HG03558 (cell line): ENCODE measurements around the gene OR6S1.

Experiments used
- ATAC-seq: cut with Tn5 transposase; IDR thresholded peaks from one replicate; pipeline ENCODE4 v1.9.1; 2021; ENCODE audit warnings: moderate number of reproducible peaks; ENCODE audit not compliant: unreplicated experiment; ENCODE audit errors: extremely low read depth

The OR6S1 gene

GRCh38 chr14:20641591-20641990, at the start of gene OR6S1:
TSS of gene OR6S1 (minus strand) at chr14:20641691. CDS start at chr14:20641691, 0 bp downstream.
- no peak for ATAC-seq

- ATAC-seq, result no peak
Observed at GRCh38 chr14:20690848-20691640, 49.6 kb upstream of the OR6S1 start.

- no peak for ATAC-seq
Observed at GRCh38 chr14:20688167-20688839, 46.8 kb upstream of the OR6S1 start, which contains the start of gene ANG. TSS of gene ANG (plus strand) at chr14:20688764. CDS start at chr14:20693565, 4,801 bp downstream.

- no peak for ATAC-seq
Observed at GRCh38 chr14:20687362-20688166, 46.1 kb upstream of the OR6S1 start.

GRCh38 chr14:20686386-20687143, 45.1 kb upstream of the OR6S1 start:
- no peak for ATAC-seq

- ATAC-seq, result no peak
Observed at GRCh38 chr14:20684662-20685456, 43.4 kb upstream of the OR6S1 start.

- no peak for ATAC-seq
Observed at GRCh38 chr14:20683891-20684661, 42.6 kb upstream of the OR6S1 start, which contains the start of gene RNASE4. TSS of gene RNASE4 (plus strand) at chr14:20684560. CDS start at chr14:20699372, 14,812 bp downstream.

GRCh38 chr14:20683125-20683890, 41.8 kb upstream of the OR6S1 start:
- ATAC-seq, result no peak

- ATAC-seq, result no peak
Observed at GRCh38 chr14:20682435-20683124, 41.1 kb upstream of the OR6S1 start.

- no peak for ATAC-seq
Observed at GRCh38 chr14:20682127-20682434, 40.6 kb upstream of the OR6S1 start.

- no peak for ATAC-seq
Observed at GRCh38 chr14:20681348-20682126, 40.0 kb upstream of the OR6S1 start.

- no peak for ATAC-seq
Observed at GRCh38 chr14:20680843-20681347, 39.4 kb upstream of the OR6S1 start.

GRCh38 chr14:20680363-20680762, 38.9 kb upstream of the OR6S1 start:
- no peak for ATAC-seq

GRCh38 chr14:20679907-20680306, 38.4 kb upstream of the OR6S1 start:
- ATAC-seq, result no peak

GRCh38 chr14:20676072-20676471, 34.6 kb upstream of the OR6S1 start:
- no peak for ATAC-seq

- ATAC-seq, result no peak
Observed at GRCh38 chr14:20675669-20676068, 34.2 kb upstream of the OR6S1 start.
